ENCODE measurements around the gene HK1. TPM values are rescaled to one million over a fixed set of nuclear protein-coding genes. Genes with fewer than 3 reads are reported as not detected.

Gene HK1
- total RNA-seq, 1 donor from 2014 or later: 88.8 TPM

- TF ChIP-seq CTCF (conservative IDR thresholded peaks at IDR 0.05): no peak
- no peak for DNase-seq (ENCODE audit: low read depth, low spot score)
- no peak overlapping the region for H3K4me3 Mint-ChIP-seq
- H3K4me1 Mint-ChIP-seq: peaks cover 14% of the 10 kb centered on the region
- no peaks in the 10 kb centered on the region for H3K9me3 Mint-ChIP-seq
- H3K27me3 Mint-ChIP-seq (ENCODE audit: low read depth): no peaks in the 10 kb centered on the region
- H3K36me3 Mint-ChIP-seq (ENCODE audit: low read depth): no peaks in the 10 kb centered on the region
- no peak overlapping the region for H3K27ac Mint-ChIP-seq (ENCODE audit: unreplicated experiment)
Measured at GRCh38 chr10:69234447-69234846, 43.8 kb upstream of the HK1 start.

GRCh38 chr10:69237528-69238159 lies 40.7 kb upstream of the HK1 start:
- Mint-ChIP-seq H3K36me3 (ENCODE audit: low read depth) (no peaks in the 10 kb centered on the region), H3K27ac (ENCODE audit: unreplicated experiment) (no peak overlapping the region), H3K9me3 (no peaks in the 10 kb centered on the region), H3K27me3 (ENCODE audit: low read depth) (no peaks in the 10 kb centered on the region), H3K4me3 (no peak overlapping the region), H3K4me1 (peaks cover 20% of the 10 kb centered on the region)
- TF ChIP-seq CTCF (conservative IDR thresholded peaks at IDR 0.05): peak; percentile 96
- peak; percentile 97 for DNase-seq (ENCODE audit: low read depth, low spot score)

GRCh38 chr10:69239136-69239535 lies 39.2 kb upstream of the HK1 start:
- Mint-ChIP-seq H3K4me3 (no peak overlapping the region), H3K36me3 (ENCODE audit: low read depth) (no peaks in the 10 kb centered on the region), H3K9me3 (no peaks in the 10 kb centered on the region), H3K27me3 (ENCODE audit: low read depth) (no peaks in the 10 kb centered on the region), H3K4me1 (peaks cover 22% of the 10 kb centered on the region), H3K27ac (ENCODE audit: unreplicated experiment) (no peak overlapping the region)
- TF ChIP-seq CTCF (conservative IDR thresholded peaks at IDR 0.05): no peak
- no peak for DNase-seq (ENCODE audit: low read depth, low spot score)

GRCh38 chr10:69239816-69240434 lies 38.4 kb upstream of the HK1 start:
- DNase-seq (ENCODE audit: low read depth, low spot score): no peak
- Mint-ChIP-seq H3K27ac (ENCODE audit: unreplicated experiment) (no peak overlapping the region), H3K4me3 (no peak overlapping the region), H3K36me3 (ENCODE audit: low read depth) (no peaks in the 10 kb centered on the region), H3K4me1 (peaks cover 22% of the 10 kb centered on the region), H3K9me3 (no peaks in the 10 kb centered on the region), H3K27me3 (ENCODE audit: low read depth) (no peaks in the 10 kb centered on the region)
- no peak for TF ChIP-seq CTCF (conservative IDR thresholded peaks at IDR 0.05)

GRCh38 chr10:69240455-69240854 lies 37.8 kb upstream of the HK1 start:
- TF ChIP-seq CTCF (conservative IDR thresholded peaks at IDR 0.05): no peak
- no peak for DNase-seq (ENCODE audit: low read depth, low spot score)
- peaks cover 22% of the 10 kb centered on the region for H3K4me1 Mint-ChIP-seq
- H3K36me3 Mint-ChIP-seq (ENCODE audit: low read depth): no peaks in the 10 kb centered on the region
- no peak overlapping the region for H3K4me3 Mint-ChIP-seq
- H3K9me3 Mint-ChIP-seq: no peaks in the 10 kb centered on the region
- H3K27me3 Mint-ChIP-seq (ENCODE audit: low read depth): no peaks in the 10 kb centered on the region
- H3K27ac Mint-ChIP-seq (ENCODE audit: unreplicated experiment): no peak overlapping the region

Measured in neural crest cell (in vitro differentiated cells).